Activated CD8-positive, alpha-beta memory T cell treated with anti-CD3 and anti-CD28 coated beads for 24 hours (primary cell): ENCODE results near the gene RNF41.
A peak's percentile ranks its signal among the peaks of the same experiment; 100 is the strongest.
"Not testable (repeated sequence)": the region's sequence is repeated elsewhere in the genome, so short reads cannot be mapped to it uniquely, and the experiment has no call there.

Experiments used
- DNase-seq: peaks from one replicate; pipeline ENCODE4 v3.0.0-alpha.2; 2020

The RNF41 gene

DNA sequence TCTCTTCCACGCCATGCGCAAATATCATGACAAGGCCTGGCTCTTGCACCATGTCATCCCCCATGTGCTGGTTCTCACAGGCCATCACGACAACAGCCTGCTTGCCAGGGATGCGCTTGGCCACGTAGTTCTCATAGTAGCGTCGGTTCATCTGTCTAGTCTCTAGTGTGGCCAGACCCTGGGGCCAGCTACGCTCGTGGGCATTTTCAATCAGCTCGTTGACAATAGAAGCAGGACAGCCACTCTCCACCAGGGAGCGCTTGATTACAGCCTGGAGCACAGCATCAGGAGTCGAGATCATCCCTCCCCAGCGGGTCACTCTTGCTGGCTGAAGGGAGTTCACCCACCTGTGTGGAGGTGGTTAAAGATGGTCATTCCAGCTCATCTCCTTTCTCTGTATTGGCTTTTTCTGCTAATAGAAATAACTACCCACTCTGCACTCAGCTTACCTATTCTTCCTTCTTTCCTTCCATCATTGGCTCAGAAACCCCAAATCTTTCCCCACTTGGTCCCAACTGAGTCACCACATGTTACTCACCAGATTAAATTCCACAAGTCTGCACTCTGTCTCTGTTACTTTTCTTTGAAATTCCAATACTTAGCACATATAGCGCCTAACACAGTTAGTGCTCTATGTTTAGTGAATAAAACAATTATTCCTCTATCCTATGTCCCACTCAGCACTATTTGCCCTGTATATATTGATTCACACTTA lies 15.1 kb downstream of the RNF41 start:
- DNase-seq = no peak

DNA sequence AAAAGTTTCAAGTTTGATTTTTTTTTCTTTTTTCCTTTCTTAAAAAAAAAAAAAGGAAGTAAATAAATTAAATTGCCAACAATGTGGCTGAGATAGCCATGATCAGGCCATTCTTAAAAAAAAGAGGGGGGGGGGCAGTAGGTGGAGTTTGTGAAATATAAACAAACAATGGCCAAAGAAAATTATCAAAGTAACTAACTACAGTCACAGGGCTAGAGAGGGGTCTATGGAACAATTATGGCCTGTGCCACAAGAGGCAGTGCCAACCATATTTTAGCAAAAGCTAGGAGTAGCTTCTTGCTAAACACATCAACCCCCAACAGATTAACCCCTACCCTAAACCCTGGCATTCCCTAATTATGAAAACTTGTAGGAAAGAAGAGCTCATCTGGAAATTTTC lies 16.3 kb downstream of the RNF41 start:
- no peak for DNase-seq

DNA sequence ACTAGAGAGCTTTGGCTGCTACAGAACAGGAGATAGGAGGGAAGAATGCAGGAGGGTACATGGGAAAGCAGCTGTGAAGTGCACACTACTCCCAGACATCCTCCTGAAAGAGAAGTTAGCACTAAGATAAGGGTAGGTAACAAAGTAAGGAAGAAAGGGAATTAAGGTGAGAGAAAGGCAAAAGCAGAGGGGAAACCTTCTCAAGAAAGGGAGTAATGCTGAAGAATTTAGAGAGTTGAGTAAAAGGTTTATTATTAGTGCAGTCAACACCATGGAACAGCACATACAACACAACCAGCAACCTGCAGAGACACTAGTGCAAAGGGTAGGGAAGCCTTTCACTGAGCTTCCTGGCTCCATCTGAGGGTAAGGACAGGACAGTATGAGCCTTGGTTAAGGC lies 17.4 kb downstream of the RNF41 start:
- DNase-seq = no peak

DNA sequence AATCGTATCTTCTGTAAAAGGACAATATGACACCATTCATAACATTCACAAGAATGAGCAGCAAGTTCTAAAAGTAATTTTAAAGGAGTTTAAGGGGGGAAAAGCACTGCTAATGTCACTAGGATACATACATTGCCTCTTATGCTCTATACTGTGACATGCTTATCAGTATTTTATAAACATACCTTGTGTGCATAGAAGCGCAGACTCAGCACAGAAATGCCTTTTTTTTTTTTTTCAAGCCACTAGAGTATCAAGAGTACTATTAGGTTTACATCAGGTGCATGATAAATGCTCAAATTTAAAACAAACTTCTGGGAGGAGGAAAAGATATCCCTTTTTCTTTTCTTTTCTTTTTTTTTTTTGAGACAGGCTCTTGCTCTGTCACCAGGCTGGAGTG lies 18.9 kb downstream of the RNF41 start:
- DNase-seq = no peak

- no peak for DNase-seq
These were observed 19.4 kb downstream of the RNF41 start for GRCh38 chr12:56202366-56202765.

- no peak for DNase-seq
These were observed 22.9 kb downstream of the RNF41 start for GRCh38 chr12:56198836-56199235.

GRCh38 chr12:56197921-56198635 lies 23.6 kb downstream of the RNF41 start:
- DNase-seq = no peak

DNA sequence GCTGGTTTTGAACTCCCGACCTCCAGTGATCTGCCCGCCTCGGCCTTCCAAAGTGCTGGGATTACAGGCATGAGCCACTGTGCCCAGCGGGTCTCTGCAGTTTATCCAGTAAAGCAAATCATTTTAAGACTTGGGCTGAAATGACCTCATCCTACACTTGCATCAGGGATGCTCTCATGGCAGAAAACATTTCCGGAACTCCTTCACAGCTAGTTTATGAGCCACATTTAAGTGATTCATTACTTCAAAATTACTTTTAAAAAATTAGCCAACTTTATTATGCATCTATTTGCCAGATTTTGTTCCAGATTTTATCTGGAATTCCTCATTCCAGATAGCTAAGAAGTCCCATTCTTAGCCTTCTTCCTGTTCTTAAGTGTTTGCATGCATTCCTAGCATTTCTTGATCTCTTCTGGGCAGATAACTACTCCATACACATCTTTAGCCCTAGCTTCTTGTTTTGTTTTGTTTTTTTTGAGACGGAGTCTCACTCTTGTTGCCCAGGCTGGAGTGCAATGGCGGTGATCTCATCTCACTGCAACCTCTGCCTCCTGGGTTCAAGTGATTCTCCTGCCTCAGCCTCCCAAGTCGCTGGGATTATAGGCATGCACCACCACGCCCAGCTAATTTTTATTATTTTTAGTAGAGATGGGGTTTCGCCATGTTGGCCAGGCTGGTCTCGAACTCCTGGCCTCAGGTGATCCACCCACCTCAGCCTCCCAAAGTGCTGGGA lies 24.7 kb downstream of the RNF41 start:
- DNase-seq = not testable (repeated sequence)

DNA sequence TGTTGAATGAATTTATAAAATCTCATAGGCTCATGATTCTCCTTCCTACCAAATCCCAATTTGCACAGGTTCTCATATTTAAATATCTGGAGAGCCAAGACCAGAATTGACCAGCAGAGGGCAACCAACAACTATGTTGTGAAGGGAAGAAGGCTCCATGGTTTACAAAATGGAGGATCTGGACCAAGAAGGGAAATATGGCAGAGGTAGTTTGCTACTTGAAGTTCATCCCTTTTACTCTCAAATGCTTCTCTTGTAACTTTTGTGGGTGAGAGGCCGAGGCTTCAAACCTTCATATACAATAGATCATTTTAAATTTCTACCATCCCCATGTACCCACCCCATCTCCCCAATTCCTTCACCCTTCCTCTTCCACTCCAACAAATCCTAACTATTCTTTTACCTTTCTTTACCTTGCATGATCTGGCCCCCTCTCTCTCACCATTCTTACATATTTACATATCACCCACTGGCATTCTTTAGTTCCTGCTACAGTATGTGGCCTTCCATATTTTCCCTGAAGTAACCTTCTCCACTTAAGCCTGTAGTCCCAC lies 28.6 kb downstream of the RNF41 start:
- DNase-seq = peak; percentile 75

DNA sequence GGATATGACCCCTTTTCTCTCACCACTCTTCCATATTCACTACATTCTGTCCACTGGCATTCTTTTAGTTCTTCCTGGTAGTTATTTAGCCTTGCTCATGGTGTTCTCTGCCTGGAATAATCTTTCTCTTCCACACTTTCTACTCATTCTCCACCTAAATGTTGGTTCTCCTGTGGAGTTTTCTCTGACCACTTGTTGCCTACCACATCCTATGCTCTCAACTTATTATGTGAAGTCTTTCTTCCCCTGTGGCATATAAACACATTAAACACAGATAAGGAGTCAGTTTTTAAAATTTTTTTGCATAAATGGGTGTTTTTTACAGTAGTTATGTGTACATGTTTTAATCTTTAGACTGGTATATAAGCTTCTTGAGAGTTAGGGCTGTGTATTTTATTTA lies 29.1 kb downstream of the RNF41 start:
- no peak for DNase-seq

GRCh38 chr12:56190695-56191155 lies 31.0 kb downstream of the RNF41 start:
- no peak for DNase-seq

GRCh38 chr12:56189918-56190694 lies 31.6 kb downstream of the RNF41 start:
- peak; percentile 100 for DNase-seq

- peak; percentile 91 for DNase-seq
These were observed 32.4 kb downstream of the RNF41 start, which contains the start of gene SMARCC2 for GRCh38 chr12:56189099-56189917. TSS of gene SMARCC2 (minus strand) at chr12:56189483. CDS start at chr12:56189461, 22 bp downstream.

DNA sequence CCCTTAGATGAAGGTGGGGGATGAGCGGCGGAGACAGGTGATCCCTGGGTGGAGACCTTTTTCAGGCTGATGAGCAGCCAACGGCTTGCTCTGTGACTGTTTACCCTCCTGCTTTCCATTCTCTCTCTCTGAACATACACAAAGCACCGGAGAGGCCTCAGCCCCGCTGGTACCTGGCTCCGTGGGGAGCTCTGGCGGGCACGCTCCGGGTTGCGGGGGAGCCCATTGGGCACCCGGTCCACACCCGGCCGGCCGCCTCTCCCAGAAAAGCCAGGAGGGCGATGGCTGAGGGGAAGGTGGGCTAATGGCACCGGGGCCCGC lies 33.0 kb downstream of the RNF41 start:
- DNase-seq = no peak

DNA sequence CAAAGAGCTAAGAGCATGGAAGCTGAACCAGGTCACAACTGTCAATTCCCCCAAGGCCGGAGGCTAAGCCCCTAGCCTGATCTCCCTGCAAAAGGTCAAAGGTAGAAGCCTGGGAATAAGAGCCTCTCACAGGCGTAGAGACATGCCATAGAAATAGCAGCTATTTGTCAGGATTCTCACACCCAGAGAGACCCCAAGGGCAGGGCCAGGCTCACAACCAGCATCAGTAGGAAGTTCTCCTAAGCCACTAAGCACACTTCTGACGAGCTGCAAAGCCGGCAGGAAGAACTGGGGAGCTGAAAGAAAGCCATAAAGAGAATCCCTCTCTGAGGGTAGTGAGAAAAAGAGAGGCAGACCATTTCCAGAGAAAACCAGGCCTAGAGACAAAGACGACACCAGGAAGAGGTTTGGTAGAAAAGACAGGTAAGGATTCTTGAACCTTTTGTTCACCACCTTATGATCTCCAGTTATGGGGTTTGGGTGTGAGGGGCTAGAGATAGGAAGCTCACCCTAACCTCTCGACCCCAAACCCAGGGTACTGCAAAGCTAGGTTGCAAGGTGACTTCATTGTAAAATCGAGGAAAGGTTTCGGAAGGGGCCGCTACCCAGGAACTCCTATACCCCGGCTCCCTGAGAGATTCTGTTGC lies 33.5 kb downstream of the RNF41 start:
- DNase-seq = no peak

DNA sequence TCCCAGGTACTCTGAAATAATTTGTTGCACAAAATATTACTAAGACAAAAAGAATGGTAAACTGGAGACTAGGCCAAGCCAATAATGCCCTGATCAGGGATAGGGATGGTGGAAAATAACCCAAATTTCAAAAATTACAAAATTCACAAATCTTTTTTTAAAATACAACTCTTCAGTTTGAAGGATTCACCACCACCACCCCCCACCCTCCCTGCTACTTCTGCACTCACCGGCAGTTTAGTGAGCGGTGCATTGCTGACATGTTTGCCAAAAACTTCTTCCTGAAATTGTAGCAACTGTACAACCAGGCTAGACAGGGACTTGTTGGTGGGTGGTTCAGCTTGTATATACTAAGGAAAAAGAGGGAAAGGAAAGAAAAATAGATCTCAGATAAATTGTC lies 34.8 kb downstream of the RNF41 start:
- DNase-seq = no peak

DNA sequence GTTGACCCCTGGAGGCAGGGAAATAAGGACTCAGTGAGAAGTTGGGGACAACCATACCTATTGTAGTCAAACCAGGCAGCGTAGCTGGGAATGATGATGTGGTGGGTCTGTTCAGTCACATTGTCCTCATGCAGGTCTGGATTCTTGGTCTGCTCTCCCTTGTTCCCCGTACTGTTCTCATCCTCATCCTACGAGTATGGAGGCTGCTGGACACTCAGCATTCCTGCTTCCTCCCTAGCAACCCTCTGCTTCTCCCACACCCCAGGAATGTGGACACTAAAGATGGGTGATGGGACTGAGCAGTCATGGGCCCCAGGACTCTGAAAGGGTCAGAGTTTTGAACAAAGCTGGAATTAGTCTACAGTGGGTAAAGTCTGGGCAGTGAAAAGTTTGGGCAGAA lies 43.4 kb downstream of the RNF41 start:
- DNase-seq = no peak

GRCh38 chr12:56172839-56173238 lies 48.9 kb downstream of the RNF41 start:
- no peak for DNase-seq

GRCh38 chr12:56169229-56169759 lies 52.4 kb downstream of the RNF41 start:
- no peak for DNase-seq

GRCh38 chr12:56165369-56165768 lies 56.4 kb downstream of the RNF41 start:
- DNase-seq = no peak

GRCh38 chr12:56164345-56164729 lies 57.4 kb downstream of the RNF41 start:
- no peak for DNase-seq
